GM12801 (cell line): ENCODE results near the gene GTF2H1.

Source experiments
- TF ChIP-seq, protein P1 (sequence below): IDR thresholded peaks from one replicate; pipeline ENCODE4 v1.5.1; 2011; ENCODE audit warnings: control low read depth; ENCODE audit not compliant: insufficient read length; ENCODE audit errors: extremely low read depth

Gene GTF2H1

GRCh38 chr11:18295316-18295715, 27.1 kb upstream of the GTF2H1 start:
- TF ChIP-seq, protein P1, sequence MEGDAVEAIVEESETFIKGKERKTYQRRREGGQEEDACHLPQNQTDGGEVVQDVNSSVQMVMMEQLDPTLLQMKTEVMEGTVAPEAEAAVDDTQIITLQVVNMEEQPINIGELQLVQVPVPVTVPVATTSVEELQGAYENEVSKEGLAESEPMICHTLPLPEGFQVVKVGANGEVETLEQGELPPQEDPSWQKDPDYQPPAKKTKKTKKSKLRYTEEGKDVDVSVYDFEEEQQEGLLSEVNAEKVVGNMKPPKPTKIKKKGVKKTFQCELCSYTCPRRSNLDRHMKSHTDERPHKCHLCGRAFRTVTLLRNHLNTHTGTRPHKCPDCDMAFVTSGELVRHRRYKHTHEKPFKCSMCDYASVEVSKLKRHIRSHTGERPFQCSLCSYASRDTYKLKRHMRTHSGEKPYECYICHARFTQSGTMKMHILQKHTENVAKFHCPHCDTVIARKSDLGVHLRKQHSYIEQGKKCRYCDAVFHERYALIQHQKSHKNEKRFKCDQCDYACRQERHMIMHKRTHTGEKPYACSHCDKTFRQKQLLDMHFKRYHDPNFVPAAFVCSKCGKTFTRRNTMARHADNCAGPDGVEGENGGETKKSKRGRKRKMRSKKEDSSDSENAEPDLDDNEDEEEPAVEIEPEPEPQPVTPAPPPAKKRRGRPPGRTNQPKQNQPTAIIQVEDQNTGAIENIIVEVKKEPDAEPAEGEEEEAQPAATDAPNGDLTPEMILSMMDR, result no peak

DNA sequence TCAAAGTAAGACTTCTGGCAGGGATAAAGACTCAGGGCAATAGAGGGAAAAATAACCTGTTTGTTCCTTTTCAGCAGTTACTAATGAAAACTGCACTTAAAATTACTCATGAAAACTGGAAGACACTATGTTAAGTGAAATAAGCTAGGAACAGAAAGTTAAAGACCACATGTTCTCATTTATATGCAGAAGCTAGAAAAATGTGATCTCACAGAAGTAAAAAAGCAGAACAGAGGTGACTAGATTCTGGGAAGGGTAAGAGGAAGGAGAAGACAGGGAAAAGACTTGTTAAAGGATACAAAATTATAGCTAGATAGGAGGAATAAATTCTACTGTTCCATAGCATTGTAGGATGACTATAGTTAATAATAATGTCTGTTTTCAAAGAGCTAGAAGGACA, 22.6 kb upstream of the GTF2H1 start:
- TF ChIP-seq, protein P1, result no peak

- TF ChIP-seq, protein P1, result no peak
Measured at GRCh38 chr11:18304745-18305144, 17.6 kb upstream of the GTF2H1 start.

GRCh38 chr11:18307461-18308139, 14.8 kb upstream of the GTF2H1 start:
- TF ChIP-seq, protein P1, result no peak

- TF ChIP-seq, protein P1, result no peak
Measured at GRCh38 chr11:18308242-18308641, 14.1 kb upstream of the GTF2H1 start.

GRCh38 chr11:18309691-18310090, 12.7 kb upstream of the GTF2H1 start:
- TF ChIP-seq, protein P1, result no peak

DNA sequence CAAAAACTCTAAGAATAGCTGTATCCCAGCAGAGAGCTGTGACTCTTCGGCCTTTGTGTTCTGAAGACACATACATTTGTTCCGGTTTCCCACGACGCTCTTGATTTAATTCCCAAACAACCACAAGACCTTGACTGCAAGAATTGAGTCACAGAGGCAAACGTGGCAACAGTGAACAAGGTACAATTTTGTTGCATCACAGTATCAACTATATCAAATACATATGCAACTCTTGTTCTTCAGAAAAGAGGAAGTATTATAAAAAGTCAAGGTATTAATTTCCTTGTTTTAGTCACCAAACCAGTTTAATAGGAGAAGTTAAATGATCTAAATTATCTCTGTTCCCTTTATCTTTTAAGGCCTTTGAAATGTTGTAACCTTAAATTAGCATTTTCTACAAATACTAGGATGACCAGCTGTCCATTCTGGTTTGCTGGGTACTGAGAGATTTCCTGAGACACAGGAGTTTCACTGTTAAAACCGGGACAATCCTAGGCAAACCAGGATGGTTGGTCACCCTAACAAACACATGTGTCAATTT, 11.5 kb upstream of the GTF2H1 start:
- TF ChIP-seq, protein P1, result no peak
